ENCODE measurements around the gene NCBP2. TPM values are rescaled to one million over a fixed set of nuclear protein-coding genes. Genes with fewer than 3 reads are reported as not detected.
A peak's percentile ranks its signal among the peaks of the same experiment; 100 is the strongest.

NCBP2 gene
- polyA plus RNA-seq, 1 experiment: 39.9 TPM

DNA sequence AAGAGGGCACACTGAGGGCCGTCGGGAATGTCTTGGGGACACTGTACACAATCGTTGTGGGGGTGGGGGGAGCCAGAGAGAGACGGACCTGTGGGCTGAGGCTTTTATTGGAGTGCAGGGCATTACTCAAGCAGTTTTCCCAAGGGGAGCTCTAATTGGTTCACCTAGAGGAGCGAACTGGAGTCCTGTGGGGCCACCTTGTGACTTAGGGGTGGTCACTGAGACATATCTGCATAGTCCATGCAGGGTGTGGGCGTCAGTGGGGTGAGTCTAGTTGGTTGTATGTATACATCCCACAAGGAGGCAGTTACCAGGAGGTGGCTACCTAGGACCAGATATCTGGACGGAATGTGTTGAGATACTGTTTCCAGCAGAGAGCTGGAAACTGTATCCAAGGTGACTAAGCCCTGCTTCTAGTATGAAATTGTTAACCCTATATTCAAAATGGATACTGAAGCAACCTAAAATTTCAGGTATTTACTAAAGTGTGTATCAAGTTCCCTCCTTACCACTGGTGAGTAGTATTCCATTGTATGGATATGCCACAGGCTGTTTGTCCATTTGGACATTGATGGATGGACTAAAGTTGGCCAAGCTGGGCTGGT, 28.9 kb upstream of the NCBP2 start:
- CTCF ChIA-PET: interaction anchor here (0.7 to 3.1 kb wide), 3 partner anchors 13 to 134 kb away, joined by 3 to 16 read pairs (median 4); partner anchors contain the start of gene NCBP2

GRCh38 chr3:196970547-196971093, 28.3 kb upstream of the NCBP2 start:
- TF ChIP-seq, protein P1, sequence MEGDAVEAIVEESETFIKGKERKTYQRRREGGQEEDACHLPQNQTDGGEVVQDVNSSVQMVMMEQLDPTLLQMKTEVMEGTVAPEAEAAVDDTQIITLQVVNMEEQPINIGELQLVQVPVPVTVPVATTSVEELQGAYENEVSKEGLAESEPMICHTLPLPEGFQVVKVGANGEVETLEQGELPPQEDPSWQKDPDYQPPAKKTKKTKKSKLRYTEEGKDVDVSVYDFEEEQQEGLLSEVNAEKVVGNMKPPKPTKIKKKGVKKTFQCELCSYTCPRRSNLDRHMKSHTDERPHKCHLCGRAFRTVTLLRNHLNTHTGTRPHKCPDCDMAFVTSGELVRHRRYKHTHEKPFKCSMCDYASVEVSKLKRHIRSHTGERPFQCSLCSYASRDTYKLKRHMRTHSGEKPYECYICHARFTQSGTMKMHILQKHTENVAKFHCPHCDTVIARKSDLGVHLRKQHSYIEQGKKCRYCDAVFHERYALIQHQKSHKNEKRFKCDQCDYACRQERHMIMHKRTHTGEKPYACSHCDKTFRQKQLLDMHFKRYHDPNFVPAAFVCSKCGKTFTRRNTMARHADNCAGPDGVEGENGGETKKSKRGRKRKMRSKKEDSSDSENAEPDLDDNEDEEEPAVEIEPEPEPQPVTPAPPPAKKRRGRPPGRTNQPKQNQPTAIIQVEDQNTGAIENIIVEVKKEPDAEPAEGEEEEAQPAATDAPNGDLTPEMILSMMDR (IDR thresholded peaks at IDR 0.05; ENCODE audit: insufficient read depth, low read depth, low read length): no peak; the same call in 1 of the 2 replicates
- DNase-seq (ENCODE audit: low read depth): no peak
- POLR2A ChIA-PET: no interaction called here
- no peak overlapping the region for H3K4me3 ChIP-seq (ENCODE audit: low read depth, low read length)
- H3K36me3 ChIP-seq (ENCODE audit: control insufficient read depth, insufficient read depth, low read length): no peaks in the 10 kb centered on the region
- CTCF ChIA-PET: interaction anchor here (0.6 to 3.1 kb wide), 5 partner anchors 8 to 304 kb away, joined by 3 to 16 read pairs (median 3); partner anchors contain the start of gene NCBP2
- H3K27me3 ChIP-seq (ENCODE audit: control insufficient read depth, insufficient read depth, low read length): no peaks in the 10 kb centered on the region; the same call in 1 of the 2 replicates

More for the DNA sequence above, 28.9 kb upstream of the NCBP2 start:
- H3K36me3 ChIP-seq (ENCODE audit: control insufficient read depth, insufficient read depth, low read length): no peaks in the 10 kb centered on the region
- TF ChIP-seq, protein P1 (IDR thresholded peaks at IDR 0.05; ENCODE audit: insufficient read depth, low read depth, low read length): no peak
- POLR2A ChIA-PET: no interaction called here
- no peak for DNase-seq (ENCODE audit: low read depth)
- no peaks in the 10 kb centered on the region; the same call in 1 of the 2 replicates for H3K27me3 ChIP-seq (ENCODE audit: control insufficient read depth, insufficient read depth, low read length)
- H3K4me3 ChIP-seq (ENCODE audit: low read depth, low read length): no peak overlapping the region

- no peaks in the 10 kb centered on the region for H3K36me3 ChIP-seq (ENCODE audit: control insufficient read depth, insufficient read depth, low read length)
- no peak for DNase-seq (ENCODE audit: low read depth)
- CTCF ChIA-PET: interaction anchor here (0.6 to 3.1 kb wide), 5 partner anchors 9 to 304 kb away, joined by 3 to 16 read pairs (median 3); no protein-coding TSS in a partner anchor
- TF ChIP-seq, protein P1 (IDR thresholded peaks at IDR 0.05; ENCODE audit: insufficient read depth, low read depth, low read length): no peak
- peak overlapping the region; percentile 68 for H3K4me3 ChIP-seq (ENCODE audit: low read depth, low read length)
- POLR2A ChIA-PET: no interaction called here
- H3K27me3 ChIP-seq (ENCODE audit: control insufficient read depth, insufficient read depth, low read length): no peaks in the 10 kb centered on the region; the same call in 1 of the 2 replicates
These were observed 27.6 kb upstream of the NCBP2 start for GRCh38 chr3:196969660-196970546.

GRCh38 chr3:196969134-196969659, 26.9 kb upstream of the NCBP2 start:
- DNase-seq (ENCODE audit: low read depth): no peak
- no peaks in the 10 kb centered on the region for H3K36me3 ChIP-seq (ENCODE audit: control insufficient read depth, insufficient read depth, low read length)
- H3K27me3 ChIP-seq (ENCODE audit: control insufficient read depth, insufficient read depth, low read length): no peaks in the 10 kb centered on the region; the same call in 1 of the 2 replicates
- POLR2A ChIA-PET: no interaction called here
- TF ChIP-seq, protein P1 (IDR thresholded peaks at IDR 0.05; ENCODE audit: insufficient read depth, low read depth, low read length): no peak
- H3K4me3 ChIP-seq (ENCODE audit: low read depth, low read length): peak overlapping the region; percentile 68
- CTCF ChIA-PET: interaction anchor here (0.6 to 3.1 kb wide), 4 partner anchors 10 to 256 kb away, joined by 3 to 16 read pairs (median 4); no protein-coding TSS in a partner anchor
